RWPE2 (cell line): Measurements from ENCODE around the gene PSMD2.
A peak's percentile ranks its signal among the peaks of the same experiment; 100 is the strongest.

Experiments used
- ATAC-seq: fragments of 200-7000 bp; cut with Tn5 transposase; 3 replicates; pipeline ENCODE4 v1.9.1; 2021; ENCODE audit warnings: low read depth
- DNase-seq: peaks from one replicate; pipeline ENCODE4 v3.0.0-alpha.2; 2020; ENCODE audit warnings: low spot score
- H3K27ac ChIP-seq: fragments of 450-650 bp; 2 replicates; pipeline ENCODE4 v1.5.1; 2017; ENCODE audit warnings: mild to moderate bottlenecking; ENCODE audit not compliant: poor library complexity, severe bottlenecking
- H3K27me3 ChIP-seq: fragments of 250-450 bp; sonication (Bioruptor Pico); 2 replicates; pipeline ENCODE4 v1.5.1; 2021; ENCODE audit warnings: mild to moderate bottlenecking, moderate library complexity; ENCODE audit not compliant: insufficient read depth, poor library complexity, severe bottlenecking
- H3K36me3 ChIP-seq: fragments of 250-450 bp; sonication (Bioruptor Pico); 2 replicates; pipeline ENCODE4 v1.5.1; 2020; ENCODE audit warnings: low read depth, mild to moderate bottlenecking, moderate library complexity
- H3K4me1 ChIP-seq: fragments of 250-450 bp; sonication (Bioruptor Pico); 2 replicates; pipeline ENCODE4 v1.5.1; 2021; ENCODE audit warnings: mild to moderate bottlenecking, moderate library complexity; ENCODE audit not compliant: insufficient read depth, poor library complexity, severe bottlenecking
- H3K4me3 ChIP-seq: fragments of 250-450 bp; sonication (Bioruptor Pico); 2 replicates; pipeline ENCODE4 v1.5.1; 2021; ENCODE audit warnings: mild to moderate bottlenecking, moderate library complexity; ENCODE audit not compliant: severe bottlenecking
- H3K9me3 ChIP-seq: fragments of 250-450 bp; sonication (Bioruptor Pico); 2 replicates; pipeline ENCODE4 v1.5.1; 2021; ENCODE audit warnings: mild to moderate bottlenecking, moderate library complexity; ENCODE audit not compliant: severe bottlenecking
- TF ChIP-seq, protein P1 (sequence below): fragments of 450-650 bp; IDR thresholded peaks from one replicate; pipeline ENCODE4 v1.5.1; 2017; ENCODE audit warnings: mild to moderate bottlenecking, moderate library complexity; ENCODE audit not compliant: poor library complexity, severe bottlenecking

The PSMD2 gene

DNA sequence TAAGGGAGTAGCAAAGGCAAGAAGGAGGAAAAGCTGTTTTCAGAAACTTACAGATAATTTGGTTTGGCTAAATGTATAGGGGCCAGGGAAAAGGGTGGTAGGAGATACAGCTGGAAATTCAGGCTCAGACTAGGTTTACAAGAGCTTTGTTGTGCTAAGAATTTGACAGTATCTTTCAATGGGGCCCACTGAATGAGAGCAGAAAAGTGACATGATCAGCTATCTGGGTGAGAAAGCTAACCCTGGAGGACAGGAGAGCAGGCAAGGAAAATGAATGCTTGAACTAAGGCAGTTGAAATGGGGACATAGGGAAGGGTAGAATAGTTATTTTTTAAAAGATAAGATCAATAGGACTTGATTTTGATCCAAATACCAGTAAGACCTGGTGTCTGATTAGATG, 12.6 kb downstream of the PSMD2 start:
- Histone ChIP-seq H3K4me1 (peaks cover 1% of the 10 kb centered on the region), H3K9me3 (no peaks in the 10 kb centered on the region), H3K27ac (peak overlapping the region; percentile 10), H3K36me3 (peaks cover 44% of the 10 kb centered on the region), H3K27me3 (no peaks in the 10 kb centered on the region), H3K4me3 (no peak overlapping the region)
- ATAC-seq, result no peak
- TF ChIP-seq, protein P1, sequence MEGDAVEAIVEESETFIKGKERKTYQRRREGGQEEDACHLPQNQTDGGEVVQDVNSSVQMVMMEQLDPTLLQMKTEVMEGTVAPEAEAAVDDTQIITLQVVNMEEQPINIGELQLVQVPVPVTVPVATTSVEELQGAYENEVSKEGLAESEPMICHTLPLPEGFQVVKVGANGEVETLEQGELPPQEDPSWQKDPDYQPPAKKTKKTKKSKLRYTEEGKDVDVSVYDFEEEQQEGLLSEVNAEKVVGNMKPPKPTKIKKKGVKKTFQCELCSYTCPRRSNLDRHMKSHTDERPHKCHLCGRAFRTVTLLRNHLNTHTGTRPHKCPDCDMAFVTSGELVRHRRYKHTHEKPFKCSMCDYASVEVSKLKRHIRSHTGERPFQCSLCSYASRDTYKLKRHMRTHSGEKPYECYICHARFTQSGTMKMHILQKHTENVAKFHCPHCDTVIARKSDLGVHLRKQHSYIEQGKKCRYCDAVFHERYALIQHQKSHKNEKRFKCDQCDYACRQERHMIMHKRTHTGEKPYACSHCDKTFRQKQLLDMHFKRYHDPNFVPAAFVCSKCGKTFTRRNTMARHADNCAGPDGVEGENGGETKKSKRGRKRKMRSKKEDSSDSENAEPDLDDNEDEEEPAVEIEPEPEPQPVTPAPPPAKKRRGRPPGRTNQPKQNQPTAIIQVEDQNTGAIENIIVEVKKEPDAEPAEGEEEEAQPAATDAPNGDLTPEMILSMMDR, result no peak
- no peak for DNase-seq

DNA sequence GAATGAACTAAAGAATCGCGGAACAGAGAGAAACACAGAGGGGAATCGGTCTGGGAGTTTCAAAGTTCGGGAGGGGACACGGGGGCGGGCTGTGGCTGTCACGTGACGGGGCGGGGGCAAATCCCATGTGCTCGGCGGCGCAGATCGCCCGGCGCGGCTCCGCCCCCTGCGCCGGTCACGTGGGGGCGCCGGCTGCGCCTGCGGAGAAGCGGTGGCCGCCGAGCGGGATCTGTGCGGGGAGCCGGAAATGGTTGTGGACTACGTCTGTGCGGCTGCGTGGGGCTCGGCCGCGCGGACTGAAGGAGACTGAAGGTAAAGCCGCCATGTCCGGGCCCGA, 15.3 kb downstream of the PSMD2 start, which contains the start of gene EIF4G1:
Gene EIF4G1 (plus strand): TSS at position 244 of the 337 bp plus-strand sequence. CDS start 1,191 bp downstream, outside the sequence.
- peaks cover 44% of the 10 kb centered on the region for H3K36me3 ChIP-seq
- H3K27ac ChIP-seq, result peak within 1 kb of the TSS; percentile 94
- TF ChIP-seq, protein P1, result no peak
- H3K4me1 ChIP-seq, result peaks cover 7% of the 10 kb centered on the region
- no peaks in the 10 kb centered on the region for H3K27me3 ChIP-seq
- peak; percentile 91 for DNase-seq
- peak within 1 kb of the TSS; percentile 97 for H3K4me3 ChIP-seq
- ATAC-seq, result peak; percentile 72
- H3K9me3 ChIP-seq, result no peaks in the 10 kb centered on the region

DNA sequence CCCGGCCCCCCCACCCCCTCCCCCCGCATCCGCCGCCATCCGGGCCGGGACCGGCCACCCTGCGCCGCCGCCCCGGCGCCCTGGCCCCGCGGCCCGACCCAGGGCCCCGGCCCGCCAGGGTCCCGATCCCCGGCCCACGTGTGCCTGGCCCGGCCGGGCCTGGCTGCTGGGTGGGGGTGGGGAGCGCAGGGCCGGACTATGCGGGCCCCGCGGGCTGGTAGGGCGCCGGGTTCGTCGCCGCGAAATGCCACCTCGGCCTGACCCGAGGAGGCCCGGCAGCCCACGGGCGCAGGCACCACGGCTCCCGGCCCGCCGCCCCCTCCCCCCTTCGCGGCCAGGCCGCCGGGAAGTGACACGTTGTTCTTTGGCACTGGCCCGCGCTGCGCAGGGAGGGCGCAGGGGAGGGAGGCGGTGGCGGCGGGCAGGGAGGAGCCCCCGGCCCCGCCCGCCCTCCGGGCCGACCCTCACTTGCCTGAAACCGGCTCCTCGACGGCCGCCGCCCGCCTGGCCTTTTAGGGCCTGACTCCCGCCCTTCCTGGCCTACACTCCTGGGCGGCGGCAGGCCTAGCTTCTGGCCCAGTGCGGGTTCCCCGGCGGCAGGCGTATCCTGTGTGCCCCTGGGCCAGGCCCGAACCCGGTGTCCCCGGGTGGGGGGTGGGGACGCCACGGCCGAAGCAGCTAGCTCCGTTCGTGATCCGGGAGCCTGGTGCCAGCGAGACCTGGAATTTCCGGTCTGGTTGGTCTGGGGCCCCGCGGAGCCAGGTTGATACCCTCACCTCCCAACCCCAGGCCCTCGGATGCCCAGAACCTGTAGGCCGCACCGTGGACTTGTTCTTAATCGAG, 15.9 kb downstream of the PSMD2 start:
- H3K4me3 ChIP-seq, result peak overlapping the region; percentile 97
- H3K36me3 ChIP-seq, result peaks cover 40% of the 10 kb centered on the region
- DNase-seq (no peak), ATAC-seq (peak; percentile 18)
- TF ChIP-seq, protein P1, result no peak
- H3K4me1 ChIP-seq, result peaks cover 12% of the 10 kb centered on the region
- no peaks in the 10 kb centered on the region for H3K9me3 ChIP-seq
- peak overlapping the region; percentile 94 for H3K27ac ChIP-seq
- no peaks in the 10 kb centered on the region for H3K27me3 ChIP-seq

DNA sequence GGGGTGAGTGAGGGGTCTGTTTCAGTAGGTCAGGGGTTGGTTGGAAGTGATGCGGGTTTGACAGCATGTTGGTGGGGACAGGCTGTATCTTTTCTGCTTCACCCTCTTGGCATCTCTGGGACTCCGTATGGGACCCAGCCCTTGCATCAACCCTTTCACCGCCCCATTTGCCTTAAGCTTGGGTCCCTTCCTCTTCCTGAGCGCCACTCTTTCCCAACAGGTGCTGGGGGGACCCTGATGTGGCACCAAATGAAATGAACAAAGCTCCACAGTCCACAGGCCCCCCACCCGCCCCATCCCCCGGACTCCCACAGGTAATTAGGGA, 16.5 kb downstream of the PSMD2 start:
- no peak for ATAC-seq
- Histone ChIP-seq H3K9me3 (no peaks in the 10 kb centered on the region), H3K4me1 (peaks cover 16% of the 10 kb centered on the region), H3K4me3 (peak overlapping the region; percentile 97), H3K27me3 (no peaks in the 10 kb centered on the region), H3K27ac (peak overlapping the region; percentile 94), H3K36me3 (peaks cover 45% of the 10 kb centered on the region)
- TF ChIP-seq, protein P1, result no peak
- DNase-seq, result no peak
